OCI-LY1 (cell line): ENCODE measurements around the gene CDH4.

Experiments
- H2AFZ ChIP-seq: fragments of 200-600 bp; sonication (generic), shearing (Covaris generic); 2 replicates; pipeline ENCODE4 v1.6.0; 2014; ENCODE audit warnings: antibody characterized with exemption, mild to moderate bottlenecking, low read length
- H3F3A ChIP-seq: fragments of 200-600 bp; sonication (generic), shearing (Covaris generic); 2 replicates; pipeline ENCODE4 v1.6.0; 2014; ENCODE audit warnings: mild to moderate bottlenecking, antibody characterized with exemption, low read length, moderate library complexity; ENCODE audit not compliant: insufficient read depth
- H3K27ac ChIP-seq: fragments of 200-600 bp; sonication (generic); 2 replicates; pipeline ENCODE4 v1.5.1; 2014; ENCODE audit warnings: low read length, mixed run types, mild to moderate bottlenecking, low read depth; ENCODE audit not compliant: poor library complexity, severe bottlenecking
- H3K27me3 ChIP-seq: fragments of 200-600 bp; sonication (generic); 2 replicates; pipeline ENCODE4 v1.6.0; 2014; ENCODE audit warnings: antibody characterized with exemption, mild to moderate bottlenecking, low read length, moderate library complexity; ENCODE audit not compliant: insufficient read depth
- H3K36me3 ChIP-seq: fragments of 200-600 bp; sonication (generic); 2 replicates; pipeline ENCODE4 v1.6.1; 2014; ENCODE audit warnings: mild to moderate bottlenecking, antibody characterized with exemption, low read length, moderate library complexity, mixed read lengths; ENCODE audit not compliant: insufficient read depth
- H3K4me1 ChIP-seq: fragments of 200-600 bp; sonication (generic); 2 replicates; pipeline ENCODE4 v1.5.1; 2014; ENCODE audit warnings: mild to moderate bottlenecking, low read length, moderate library complexity; ENCODE audit not compliant: insufficient read depth, severe bottlenecking
- H3K4me2 ChIP-seq: fragments of 200-600 bp; sonication (generic), shearing (Covaris generic); 2 replicates; pipeline ENCODE4 v1.6.1; 2014; ENCODE audit warnings: low read length
- H3K4me3 ChIP-seq: fragments of 200-600 bp; sonication (generic); 2 replicates; pipeline ENCODE4 v1.5.1; 2014; ENCODE audit warnings: low read length, low read depth, mild to moderate bottlenecking, mixed read lengths; ENCODE audit not compliant: poor library complexity, severe bottlenecking
- H3K79me2 ChIP-seq: fragments of 200-600 bp; shearing (Covaris generic); 2 replicates; pipeline ENCODE4 v1.6.1; 2016; ENCODE audit warnings: mixed run types, low read length, mixed read lengths; ENCODE audit not compliant: insufficient read depth
- H3K9ac ChIP-seq: fragments of 200-600 bp; sonication (generic), shearing (Covaris generic); 2 replicates; pipeline ENCODE4 v1.6.1; 2014; ENCODE audit warnings: mild to moderate bottlenecking, low read length, mixed read lengths
- H3K9me2 ChIP-seq: fragments of 200-600 bp; sonication (generic), shearing (Covaris generic); 2 replicates; pipeline ENCODE4 v1.6.1; 2014; ENCODE audit warnings: low read depth, mild to moderate bottlenecking, low read length, mixed read lengths
- H3K9me3 ChIP-seq: fragments of 200-600 bp; shearing (Covaris generic); 2 replicates; pipeline ENCODE4 v1.6.1; 2014; ENCODE audit warnings: low read length, mixed read lengths
- H4K20me1 ChIP-seq: fragments of 200-600 bp; sonication (generic), shearing (Covaris generic); 2 replicates; pipeline ENCODE4 v1.6.0; 2016; ENCODE audit warnings: mild to moderate bottlenecking, low read length; ENCODE audit not compliant: insufficient read depth
- EZH2 ChIP-seq: fragments of 200-600 bp; sonication (generic), shearing (Covaris generic); IDR thresholded peaks from 2 replicates; pipeline ENCODE4 v1.8.0; 2017; ENCODE audit warnings: borderline replicate concordance, mixed run types, mild to moderate bottlenecking, antibody characterized with exemption, low read length, moderate library complexity, mixed read lengths
- TF ChIP-seq, protein P1 (sequence below): fragments of 200-600 bp; sonication (generic), shearing (Covaris generic); IDR thresholded peaks from 2 replicates; pipeline ENCODE4 v1.5.1; 2017; ENCODE audit warnings: mild to moderate bottlenecking, antibody characterized with exemption, low read length, moderate library complexity, mixed read lengths

CDH4 gene

DNA sequence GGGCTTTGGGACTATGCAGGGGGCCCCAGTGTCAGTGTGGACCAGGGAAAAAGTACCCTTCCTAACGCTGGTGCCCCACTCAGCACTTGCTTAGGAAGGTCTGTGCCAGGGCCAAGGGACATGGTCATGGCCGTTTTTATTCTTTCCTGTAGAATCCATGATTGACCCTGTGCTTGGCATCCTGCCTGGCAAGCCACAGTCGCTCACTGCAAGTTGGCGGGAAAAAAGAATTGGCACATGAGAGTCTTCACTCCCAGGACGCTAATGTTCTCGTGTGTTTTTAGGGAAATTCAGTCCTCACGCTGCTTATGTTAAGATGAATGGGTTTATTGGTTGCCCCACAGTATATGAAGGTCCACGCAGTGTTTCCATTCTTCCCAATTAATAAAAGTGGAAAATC lies 253.4 kb downstream of the CDH4 start:
- H3K4me1 ChIP-seq: no peaks in the 10 kb centered on the region
- H3K4me3 ChIP-seq: no peak overlapping the region
- no peaks in the 10 kb centered on the region for H4K20me1 ChIP-seq
- no peaks in the 10 kb centered on the region for H3F3A ChIP-seq
- H3K4me2 ChIP-seq: no peak overlapping the region
- no peak overlapping the region for H3K27ac ChIP-seq
- H3K9me2 ChIP-seq: no peaks in the 10 kb centered on the region
- H2AFZ ChIP-seq: no peak overlapping the region
- H3K9me3 ChIP-seq: no peaks in the 10 kb centered on the region
- H3K36me3 ChIP-seq: no peaks in the 10 kb centered on the region
- no peaks in the 10 kb centered on the region for H3K27me3 ChIP-seq
- no peak overlapping the region for H3K9ac ChIP-seq
- H3K79me2 ChIP-seq: no peaks in the 10 kb centered on the region
- TF ChIP-seq, protein P1, sequence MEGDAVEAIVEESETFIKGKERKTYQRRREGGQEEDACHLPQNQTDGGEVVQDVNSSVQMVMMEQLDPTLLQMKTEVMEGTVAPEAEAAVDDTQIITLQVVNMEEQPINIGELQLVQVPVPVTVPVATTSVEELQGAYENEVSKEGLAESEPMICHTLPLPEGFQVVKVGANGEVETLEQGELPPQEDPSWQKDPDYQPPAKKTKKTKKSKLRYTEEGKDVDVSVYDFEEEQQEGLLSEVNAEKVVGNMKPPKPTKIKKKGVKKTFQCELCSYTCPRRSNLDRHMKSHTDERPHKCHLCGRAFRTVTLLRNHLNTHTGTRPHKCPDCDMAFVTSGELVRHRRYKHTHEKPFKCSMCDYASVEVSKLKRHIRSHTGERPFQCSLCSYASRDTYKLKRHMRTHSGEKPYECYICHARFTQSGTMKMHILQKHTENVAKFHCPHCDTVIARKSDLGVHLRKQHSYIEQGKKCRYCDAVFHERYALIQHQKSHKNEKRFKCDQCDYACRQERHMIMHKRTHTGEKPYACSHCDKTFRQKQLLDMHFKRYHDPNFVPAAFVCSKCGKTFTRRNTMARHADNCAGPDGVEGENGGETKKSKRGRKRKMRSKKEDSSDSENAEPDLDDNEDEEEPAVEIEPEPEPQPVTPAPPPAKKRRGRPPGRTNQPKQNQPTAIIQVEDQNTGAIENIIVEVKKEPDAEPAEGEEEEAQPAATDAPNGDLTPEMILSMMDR: no peak
- no peak for TF ChIP-seq EZH2

DNA sequence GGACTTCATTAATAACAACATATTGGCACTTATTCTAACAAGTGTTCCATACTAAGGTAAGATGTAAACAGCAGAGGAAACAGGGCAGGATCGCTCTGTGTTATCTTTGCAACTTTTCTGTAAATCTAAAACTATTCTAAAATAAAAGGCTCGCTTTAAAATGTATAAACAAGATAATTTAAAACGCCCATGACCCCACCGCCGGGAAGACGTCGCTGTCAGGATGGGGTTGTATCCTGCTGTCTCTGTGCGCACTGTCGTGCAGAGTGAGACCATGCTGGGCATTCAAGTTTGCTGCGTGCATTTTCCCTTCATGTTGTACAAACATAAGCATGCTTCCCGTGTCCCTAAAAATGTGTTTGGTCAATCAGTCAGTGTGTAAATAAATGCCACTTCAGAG lies 255.7 kb downstream of the CDH4 start:
- H3F3A ChIP-seq: no peaks in the 10 kb centered on the region
- H3K79me2 ChIP-seq: no peaks in the 10 kb centered on the region
- H2AFZ ChIP-seq: no peak overlapping the region
- no peaks in the 10 kb centered on the region for H3K36me3 ChIP-seq
- TF ChIP-seq EZH2: no peak
- TF ChIP-seq, protein P1: no peak
- H3K9me2 ChIP-seq: no peaks in the 10 kb centered on the region
- H3K4me3 ChIP-seq: no peak overlapping the region
- H4K20me1 ChIP-seq: no peaks in the 10 kb centered on the region
- no peak overlapping the region for H3K9ac ChIP-seq
- no peak overlapping the region for H3K4me2 ChIP-seq
- H3K27me3 ChIP-seq: no peaks in the 10 kb centered on the region
- no peaks in the 10 kb centered on the region for H3K9me3 ChIP-seq
- H3K27ac ChIP-seq: no peak overlapping the region
- H3K4me1 ChIP-seq: no peaks in the 10 kb centered on the region

DNA sequence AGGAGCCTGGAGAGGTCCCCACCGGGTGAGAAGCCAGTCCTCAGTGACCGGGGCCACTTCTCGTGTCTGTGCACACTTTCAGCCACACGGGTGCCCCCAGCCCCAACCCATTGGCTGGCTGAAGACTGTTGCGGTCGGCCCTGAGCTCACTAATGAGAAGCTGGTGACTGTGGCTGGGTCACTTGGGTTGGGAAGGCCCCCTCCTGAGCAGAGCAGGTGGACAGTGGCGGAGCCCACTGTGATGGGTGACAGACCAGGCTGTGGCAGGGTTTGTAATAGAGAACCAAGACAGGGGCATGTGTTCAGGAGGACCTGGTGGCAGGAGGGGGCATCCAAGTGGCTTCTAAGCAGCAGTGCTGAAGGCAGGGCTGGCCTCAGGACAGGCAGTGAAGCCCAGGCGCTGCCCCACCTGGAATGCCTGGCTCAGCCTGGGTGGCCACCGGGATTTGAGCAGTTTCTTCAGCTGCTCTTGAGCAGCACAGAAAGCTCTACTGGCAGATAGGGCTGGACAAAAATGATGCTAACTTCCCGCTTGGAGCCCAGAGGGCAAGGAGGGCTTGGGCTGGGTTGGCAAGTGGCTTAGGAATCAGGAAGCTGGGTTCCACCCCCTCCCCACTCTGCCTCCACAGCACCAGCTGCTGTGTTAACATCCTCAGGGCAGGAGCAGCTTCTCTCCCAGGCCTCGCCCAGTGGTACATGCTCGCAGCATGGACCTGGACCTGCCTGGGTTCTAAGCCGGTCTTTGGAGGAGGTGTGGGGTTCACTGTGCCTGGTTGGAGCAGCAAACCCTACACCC lies 256.4 kb downstream of the CDH4 start:
- Histone ChIP-seq H4K20me1 (no peaks in the 10 kb centered on the region), H3K27ac (no peak overlapping the region), H3F3A (no peaks in the 10 kb centered on the region), H3K27me3 (no peaks in the 10 kb centered on the region), H3K4me2 (no peak overlapping the region), H3K4me3 (no peak overlapping the region), H3K9me2 (no peaks in the 10 kb centered on the region), H2AFZ (no peak overlapping the region), H3K79me2 (no peaks in the 10 kb centered on the region), H3K36me3 (no peaks in the 10 kb centered on the region), H3K9ac (no peak overlapping the region), H3K4me1 (no peaks in the 10 kb centered on the region), H3K9me3 (no peaks in the 10 kb centered on the region)
- no peak for TF ChIP-seq EZH2
- TF ChIP-seq, protein P1: no peak
